Fibroblast of lung (primary cell): ENCODE measurements around the gene EIF5A2.

ENCODE experiments used
- CTCF ChIP-seq, 2 donors: IDR thresholded peaks in 1 of 2; conservative IDR thresholded peaks in 1 of 2; 1 replicate in 1 of 2; 2 replicates in 1 of 2; pipeline ENCODE4 v1.5.1; 2011 to 2012; ENCODE audit warnings: low read length in 2 of 2, control low read depth in 1 of 2, inconsistent platforms in 1 of 2, low read depth in 1 of 2, mild to moderate bottlenecking in 1 of 2
- EZH2 ChIP-seq: IDR thresholded peaks from 2 replicates; pipeline ENCODE4 v1.5.1; 2012; ENCODE audit warnings: low read length, control low read depth, mild to moderate bottlenecking; ENCODE audit errors: missing control alignments

- TF ChIP-seq CTCF (conservative IDR thresholded peaks at IDR 0.05 in 1 of 2, IDR thresholded peaks at IDR 0.05 in 1 of 2; ENCODE audit: low read depth in 1 of 2, low read length in 2 of 2) (no peak), EZH2 (no peak)
Measured at GRCh38 chr3:170889132-170889531, 19.3 kb downstream of the EIF5A2 start.
